GM21381 (cell line): ENCODE data around the gene MRPS7.

Experiments used
- ATAC-seq: cut with Tn5 transposase; IDR thresholded peaks from one replicate; pipeline ENCODE4 v1.9.1; 2021; ENCODE audit warnings: mild to moderate bottlenecking, moderate library complexity; ENCODE audit not compliant: unreplicated experiment

MRPS7 gene

GRCh38 chr17:75261336-75262111, at the start of gene MRPS7, which contains the start of gene GGA3:
Gene MRPS7 (plus strand): TSS chr17:75261879. CDS start chr17:75261901, 22 bp downstream.
Gene GGA3 (minus strand): TSS chr17:75261606. CDS start chr17:75261587, 19 bp downstream.
- ATAC-seq, result peak; percentile 93

GRCh38 chr17:75218131-75218530, 43.5 kb upstream of the MRPS7 start:
- ATAC-seq, result no peak

GRCh38 chr17:75219815-75220214, 41.9 kb upstream of the MRPS7 start:
- ATAC-seq, result no peak

GRCh38 chr17:75225016-75225415, 36.7 kb upstream of the MRPS7 start:
- ATAC-seq, result no peak

- no peak for ATAC-seq
Observed at GRCh38 chr17:75227729-75228128, 34.0 kb upstream of the MRPS7 start.

GRCh38 chr17:75228305-75228704, 33.4 kb upstream of the MRPS7 start:
- ATAC-seq, result no peak

- ATAC-seq, result no peak
Observed at GRCh38 chr17:75228847-75229246, 32.8 kb upstream of the MRPS7 start.

GRCh38 chr17:75231071-75231470, 30.6 kb upstream of the MRPS7 start:
- ATAC-seq, result no peak

GRCh38 chr17:75231741-75232464, 29.8 kb upstream of the MRPS7 start:
- ATAC-seq, result no peak

GRCh38 chr17:75232786-75233185, 28.9 kb upstream of the MRPS7 start:
- no peak for ATAC-seq

GRCh38 chr17:75237100-75238014, 24.3 kb upstream of the MRPS7 start:
- no peak for ATAC-seq

GRCh38 chr17:75238020-75238580, 23.6 kb upstream of the MRPS7 start:
- ATAC-seq, result no peak

GRCh38 chr17:75238684-75239191, 22.9 kb upstream of the MRPS7 start:
- ATAC-seq, result no peak

GRCh38 chr17:75239214-75239613, 22.5 kb upstream of the MRPS7 start:
- no peak for ATAC-seq

- no peak for ATAC-seq
Observed at GRCh38 chr17:75239778-75240393, 21.8 kb upstream of the MRPS7 start.

- no peak for ATAC-seq
Observed at GRCh38 chr17:75240394-75241142, 21.1 kb upstream of the MRPS7 start.

GRCh38 chr17:75241143-75241430, 20.6 kb upstream of the MRPS7 start:
- no peak for ATAC-seq

GRCh38 chr17:75241502-75241901, 20.2 kb upstream of the MRPS7 start:
- no peak for ATAC-seq

GRCh38 chr17:75241996-75242460, 19.7 kb upstream of the MRPS7 start:
- no peak for ATAC-seq
